Prostate gland (tissue), 2 donors: ENCODE measurements around the gene VARS2. TPM values are rescaled to one million over a fixed set of nuclear protein-coding genes. Genes with fewer than 3 reads are reported as not detected.
"Not testable (repeated sequence)": the region's sequence is repeated elsewhere in the genome, so short reads cannot be mapped to it uniquely, and the experiment has no call there.

ENCODE experiments used
- DNase-seq: peaks from one replicate; pipeline ENCODE4 v3.0.0-alpha.2; 2019; ENCODE audit warnings: low spot score
- H3K27ac ChIP-seq, 2 donors: fragments of 200-600 bp; sonication (generic); 2 replicates each; pipeline ENCODE4 v1.5.1; 2017 to 2019
- H3K27me3 ChIP-seq: fragments of 200-600 bp; sonication (generic); replicated peaks from 2 replicates; pipeline ENCODE4 v1.5.1; 2019; ENCODE audit not compliant: insufficient read depth
- H3K36me3 ChIP-seq, 2 donors: fragments of 200-600 bp; sonication (generic); 1 replicate in 1 of 2; 2 replicates in 1 of 2; pipeline versions ENCODE4 v1.5.1 to v1.8.1; 2017 to 2019
- H3K4me1 ChIP-seq: fragments of 200-600 bp; sonication (generic); replicated peaks from 2 replicates; pipeline ENCODE4 v1.5.1; 2019
- H3K4me3 ChIP-seq, 2 donors: fragments of 200-600 bp; sonication (generic); 2 replicates each; pipeline ENCODE4 v1.5.1; 2017 to 2019
- H3K9me3 ChIP-seq: fragments of 200-600 bp; sonication (generic); 2 replicates; pipeline ENCODE4 v1.5.1; 2017
- POLR2A ChIP-seq: fragments of 450-650 bp; IDR thresholded peaks from one replicate; pipeline ENCODE4 v1.6.1; 2016; ENCODE audit warnings: antibody characterized with exemption, mild to moderate bottlenecking
- POLR2AphosphoS5 ChIP-seq: sonication (generic); formaldehyde crosslinking; IDR thresholded peaks from one replicate; pipeline ENCODE4 v1.6.1; 2017; ENCODE audit warnings: antibody characterized with exemption
- WGBS: methylation state at CpG from one replicate; pipeline ENCODE4 v1.1.5; 2018; 5-methylcytosine and 5-hydroxymethylcytosine counted together
- intact Hi-C: fragments of 100-400 bp; cut with DNase I; formaldehyde crosslinking; loops from one replicate; pipeline ENCODE4 v1.14.2; 2022
- total RNA-seq, 2 donors: library from RNA; depleted of rRNA; stranded (reverse); fragments of >200 nt; gene quantifications; one replicate each; pipeline ENCODE4 v1.1.0, GENCODE V29; 2016
- TF ChIP-seq, protein P1 (sequence below), 4 experiments: fragments of 200-600 bp in 2 of 4; fragments of 450-650 bp in 2 of 4; sonication (generic) in 2 of 4; IDR thresholded peaks; 1 replicate in 3 of 4; 2 replicates in 1 of 4; pipeline ENCODE4 v1.5.1; 2016 to 2019; ENCODE audit warnings: antibody characterized with exemption in 4 of 4, mild to moderate bottlenecking in 2 of 4, moderate library complexity in 2 of 4

VARS2 gene
- total RNA-seq, 2 donors from 2014 or later, result 15.8 to 27.0 TPM

DNA sequence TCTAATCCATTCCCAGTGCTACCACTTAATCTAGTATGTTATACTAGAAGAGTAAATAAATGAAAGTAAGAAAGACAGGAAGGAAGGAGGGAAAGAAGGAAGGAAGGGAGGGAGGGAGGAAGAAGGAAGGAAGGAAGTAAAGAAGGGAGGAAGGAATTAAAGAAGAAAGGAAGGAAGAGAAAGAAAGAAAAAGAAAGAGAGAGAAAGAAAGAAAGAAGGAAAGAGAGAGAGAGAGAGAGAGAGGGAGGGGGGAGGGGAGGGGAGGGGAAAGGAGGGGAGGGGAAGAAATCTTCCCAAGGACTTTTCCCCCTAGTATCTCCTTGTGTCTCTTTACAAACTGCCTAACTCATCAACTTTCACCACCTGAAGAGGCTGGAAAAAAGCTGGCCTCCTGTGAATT is 48.7 kb downstream of the VARS2 start:
- Histone ChIP-seq H3K27ac (no peak overlapping the region), H3K9me3 (no peaks in the 10 kb centered on the region), H3K36me3 (no peaks in the 10 kb centered on the region), H3K27me3 (no peaks in the 10 kb centered on the region), H3K4me3 (no peak overlapping the region), H3K4me1 (no peaks in the 10 kb centered on the region)
- no peak for DNase-seq
- TF ChIP-seq, protein P1, sequence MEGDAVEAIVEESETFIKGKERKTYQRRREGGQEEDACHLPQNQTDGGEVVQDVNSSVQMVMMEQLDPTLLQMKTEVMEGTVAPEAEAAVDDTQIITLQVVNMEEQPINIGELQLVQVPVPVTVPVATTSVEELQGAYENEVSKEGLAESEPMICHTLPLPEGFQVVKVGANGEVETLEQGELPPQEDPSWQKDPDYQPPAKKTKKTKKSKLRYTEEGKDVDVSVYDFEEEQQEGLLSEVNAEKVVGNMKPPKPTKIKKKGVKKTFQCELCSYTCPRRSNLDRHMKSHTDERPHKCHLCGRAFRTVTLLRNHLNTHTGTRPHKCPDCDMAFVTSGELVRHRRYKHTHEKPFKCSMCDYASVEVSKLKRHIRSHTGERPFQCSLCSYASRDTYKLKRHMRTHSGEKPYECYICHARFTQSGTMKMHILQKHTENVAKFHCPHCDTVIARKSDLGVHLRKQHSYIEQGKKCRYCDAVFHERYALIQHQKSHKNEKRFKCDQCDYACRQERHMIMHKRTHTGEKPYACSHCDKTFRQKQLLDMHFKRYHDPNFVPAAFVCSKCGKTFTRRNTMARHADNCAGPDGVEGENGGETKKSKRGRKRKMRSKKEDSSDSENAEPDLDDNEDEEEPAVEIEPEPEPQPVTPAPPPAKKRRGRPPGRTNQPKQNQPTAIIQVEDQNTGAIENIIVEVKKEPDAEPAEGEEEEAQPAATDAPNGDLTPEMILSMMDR (IDR thresholded peaks at IDR 0.05), result no peak
- TF ChIP-seq POLR2A (no peak), POLR2AphosphoS5 (no peak)
- intact Hi-C loops, result no loop called here

DNA sequence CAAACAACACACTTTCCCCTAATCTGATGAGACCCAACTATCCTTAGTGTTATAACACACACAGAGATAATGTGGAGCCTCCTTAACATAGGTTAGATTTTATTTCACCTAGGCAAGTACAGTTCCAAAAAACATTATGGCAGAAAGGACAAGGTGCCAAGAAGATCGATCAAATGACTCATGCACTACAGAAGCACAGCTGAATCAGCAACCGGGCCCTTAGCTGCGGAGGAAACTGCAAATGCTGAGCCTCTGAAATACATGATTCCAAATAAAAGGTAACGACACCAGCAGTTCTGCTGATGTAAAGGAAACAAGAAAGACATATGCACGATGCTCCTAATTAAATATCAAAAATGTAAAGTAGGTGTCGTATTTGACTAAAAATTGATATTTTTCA is 49.6 kb downstream of the VARS2 start:
- Histone ChIP-seq H3K4me1 (no peaks in the 10 kb centered on the region), H3K9me3 (no peaks in the 10 kb centered on the region), H3K4me3 (no peak overlapping the region), H3K27me3 (no peaks in the 10 kb centered on the region), H3K36me3 (no peaks in the 10 kb centered on the region), H3K27ac (no peak overlapping the region)
- WGBS, result 71% methylated on average over 6 of the region's 6 CpGs
- DNase-seq, result no peak
- intact Hi-C loops, result no loop called here
- no peak for TF ChIP-seq POLR2A

DNA sequence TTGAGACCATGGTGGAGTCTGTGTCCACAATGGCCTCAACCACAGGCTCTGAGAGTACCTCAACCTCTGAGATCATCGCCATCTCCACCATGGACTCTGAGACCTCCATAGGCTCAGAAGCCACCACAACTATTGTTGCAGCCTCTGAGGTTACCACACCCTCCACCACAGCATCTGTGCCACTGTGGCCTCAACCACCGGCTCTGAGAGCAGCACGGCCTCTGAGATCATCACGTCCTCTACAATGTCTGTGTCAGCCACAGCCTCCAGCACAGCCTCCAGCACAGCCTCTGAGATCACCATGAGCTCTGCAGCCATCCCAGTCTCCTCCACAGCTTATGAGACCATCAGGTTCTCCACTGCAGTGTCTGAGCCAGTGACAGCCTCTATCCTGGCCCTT is 50.0 kb downstream of the VARS2 start:
- intact Hi-C loops, result no loop called here
- Histone ChIP-seq H3K9me3 (no peaks in the 10 kb centered on the region), H3K27ac (no peak overlapping the region), H3K4me3 (no peak overlapping the region), H3K27me3 (no peaks in the 10 kb centered on the region), H3K36me3 (no peaks in the 10 kb centered on the region), H3K4me1 (no peaks in the 10 kb centered on the region)
- TF ChIP-seq POLR2A (no peak), POLR2AphosphoS5 (no peak)
- TF ChIP-seq, protein P1 (IDR thresholded peaks at IDR 0.05), result no peak
- 75% methylated on average over 4 of the region's 4 CpGs for WGBS
- no peak for DNase-seq

DNA sequence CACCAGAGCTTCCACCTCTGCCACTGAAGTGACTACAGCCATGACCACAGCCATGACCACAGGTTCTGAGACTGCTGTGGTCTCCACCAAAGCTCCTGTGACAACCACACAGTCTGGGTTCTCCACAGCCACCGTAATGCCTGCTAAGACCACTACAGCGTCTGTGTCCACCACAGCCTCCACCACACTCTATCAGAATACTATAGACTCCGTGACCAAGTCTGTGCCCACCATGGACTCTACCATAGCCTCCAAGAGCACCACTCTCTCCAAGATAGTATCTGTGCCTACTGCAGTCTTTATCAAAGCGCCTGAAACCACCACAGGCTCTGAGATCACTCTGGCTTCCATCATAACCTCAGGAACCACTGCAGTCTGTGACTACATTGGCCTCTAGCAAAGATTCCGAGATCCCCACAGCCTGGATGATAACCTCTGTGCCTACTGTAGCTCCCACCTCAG is 51.1 kb downstream of the VARS2 start:
- no peaks in the 10 kb centered on the region for H3K27me3 ChIP-seq
- intact Hi-C loops, result no loop called here
- no peaks in the 10 kb centered on the region for H3K4me1 ChIP-seq
- 88% methylated on average over 5 of the region's 5 CpGs for WGBS
- no peak for DNase-seq
- no peak overlapping the region for H3K27ac ChIP-seq
- TF ChIP-seq POLR2AphosphoS5 (no peak), POLR2A (no peak)
- TF ChIP-seq, protein P1 (IDR thresholded peaks at IDR 0.05), result no peak
- no peaks in the 10 kb centered on the region for H3K36me3 ChIP-seq
- H3K9me3 ChIP-seq, result no peaks in the 10 kb centered on the region
- no peak overlapping the region for H3K4me3 ChIP-seq

DNA sequence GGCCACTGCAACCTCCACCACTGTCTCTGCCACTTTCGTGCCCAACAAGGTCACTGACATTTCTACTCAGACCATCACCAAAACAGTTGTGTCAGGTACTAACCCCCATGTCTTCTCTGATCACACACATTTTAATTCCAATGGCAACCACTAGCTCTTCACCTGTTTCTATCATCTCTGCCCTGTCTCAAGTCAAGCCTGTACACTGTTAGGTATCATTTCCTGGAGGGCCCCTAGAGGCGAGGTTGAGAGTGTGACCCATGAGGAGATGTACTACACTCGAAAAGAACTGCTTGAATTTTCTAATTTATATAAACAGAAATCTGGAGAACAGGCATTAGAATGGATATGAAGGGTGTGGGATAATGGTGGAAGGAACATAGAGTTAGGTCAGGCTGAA is 52.1 kb downstream of the VARS2 start:
- H3K27me3 ChIP-seq, result no peaks in the 10 kb centered on the region
- intact Hi-C loops, result no loop called here
- no peak overlapping the region for H3K27ac ChIP-seq
- no peak overlapping the region for H3K4me3 ChIP-seq
- no peak for TF ChIP-seq POLR2A
- TF ChIP-seq, protein P1 (IDR thresholded peaks at IDR 0.05), result no peak
- TF ChIP-seq POLR2AphosphoS5, result no peak
- no peaks in the 10 kb centered on the region for H3K4me1 ChIP-seq
- WGBS, result 72% methylated on average over 3 of the region's 3 CpGs
- H3K36me3 ChIP-seq, result no peaks in the 10 kb centered on the region
- no peak for DNase-seq
- no peaks in the 10 kb centered on the region for H3K9me3 ChIP-seq

DNA sequence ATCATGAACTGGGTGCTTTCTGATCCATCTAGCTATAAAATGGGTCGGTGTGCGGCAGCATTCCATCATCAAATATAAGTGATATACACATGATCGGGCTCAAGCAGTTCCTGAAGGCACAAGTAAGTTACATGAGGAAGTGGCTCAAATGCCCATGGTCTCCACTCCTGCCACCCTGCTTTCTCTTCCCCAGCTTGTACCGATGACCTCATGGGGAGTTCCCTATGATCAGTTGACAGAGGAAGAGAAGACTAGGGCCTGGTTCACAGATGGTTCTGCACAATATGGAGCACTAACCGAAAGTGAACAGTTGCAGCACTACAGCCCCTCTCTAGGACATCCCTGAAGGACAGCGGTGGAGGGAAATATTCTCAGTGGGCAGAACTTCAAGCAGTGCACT is 55.1 kb downstream of the VARS2 start:
- H3K9me3 ChIP-seq, intact Hi-C loops, H3K4me1 ChIP-seq, H3K36me3 ChIP-seq, DNase-seq, H3K4me3 ChIP-seq, H3K27ac ChIP-seq, H3K27me3 ChIP-seq: not testable (repeated sequence)
- 96% methylated on average over 6 of the region's 6 CpGs for WGBS
